Brain microvascular endothelial cell (primary cell): ENCODE results near the gene LCE6A.

ENCODE experiments used
- DNase-seq: peaks from one replicate; pipeline ENCODE4 v3.0.0-alpha.2; 2020
- H3K27ac ChIP-seq: fragments of 250-450 bp; sonication (Bioruptor Pico); 2 replicates; pipeline ENCODE4 v1.5.1; 2020; ENCODE audit warnings: mild to moderate bottlenecking, moderate library complexity
- H3K27me3 ChIP-seq: fragments of 250-450 bp; sonication (Bioruptor Pico); replicated peaks from 2 replicates; pipeline ENCODE4 v1.5.1; 2020; ENCODE audit warnings: mild to moderate bottlenecking
- H3K36me3 ChIP-seq: fragments of 250-450 bp; sonication (Bioruptor Pico); replicated peaks from 2 replicates; pipeline ENCODE4 v1.5.1; 2020; ENCODE audit warnings: mild to moderate bottlenecking
- H3K4me3 ChIP-seq: 2 replicates; pipeline ENCODE4 v1.5.1; 2011; ENCODE audit warnings: low read depth, mild to moderate bottlenecking, control low read depth, low read length, moderate library complexity
- in situ Hi-C: cut with HindIII; loops from 2 replicates; pipeline ENCODE4 v1.10.0; 2017; ENCODE audit warnings: low sequenced_read_pairs, low pct_ligation_motif_present
- TF ChIP-seq, protein P1 (sequence below): IDR thresholded peaks from 2 replicates; pipeline ENCODE4 v1.5.1; 2011; ENCODE audit warnings: low read depth, mild to moderate bottlenecking, moderate library complexity, low read length, control low read depth, inconsistent platforms; ENCODE audit errors: missing control alignments

The LCE6A gene

GRCh38 chr1:152884966-152885624 lies 42.4 kb downstream of the LCE6A start:
- Histone ChIP-seq H3K27me3 (no peaks in the 10 kb centered on the region), H3K36me3 (no peaks in the 10 kb centered on the region), H3K27ac (no peak overlapping the region), H3K4me3 (no peak overlapping the region)
- peak; percentile 2 for DNase-seq
- in situ Hi-C loops: no loop called here
- TF ChIP-seq, protein P1, sequence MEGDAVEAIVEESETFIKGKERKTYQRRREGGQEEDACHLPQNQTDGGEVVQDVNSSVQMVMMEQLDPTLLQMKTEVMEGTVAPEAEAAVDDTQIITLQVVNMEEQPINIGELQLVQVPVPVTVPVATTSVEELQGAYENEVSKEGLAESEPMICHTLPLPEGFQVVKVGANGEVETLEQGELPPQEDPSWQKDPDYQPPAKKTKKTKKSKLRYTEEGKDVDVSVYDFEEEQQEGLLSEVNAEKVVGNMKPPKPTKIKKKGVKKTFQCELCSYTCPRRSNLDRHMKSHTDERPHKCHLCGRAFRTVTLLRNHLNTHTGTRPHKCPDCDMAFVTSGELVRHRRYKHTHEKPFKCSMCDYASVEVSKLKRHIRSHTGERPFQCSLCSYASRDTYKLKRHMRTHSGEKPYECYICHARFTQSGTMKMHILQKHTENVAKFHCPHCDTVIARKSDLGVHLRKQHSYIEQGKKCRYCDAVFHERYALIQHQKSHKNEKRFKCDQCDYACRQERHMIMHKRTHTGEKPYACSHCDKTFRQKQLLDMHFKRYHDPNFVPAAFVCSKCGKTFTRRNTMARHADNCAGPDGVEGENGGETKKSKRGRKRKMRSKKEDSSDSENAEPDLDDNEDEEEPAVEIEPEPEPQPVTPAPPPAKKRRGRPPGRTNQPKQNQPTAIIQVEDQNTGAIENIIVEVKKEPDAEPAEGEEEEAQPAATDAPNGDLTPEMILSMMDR: no peak

GRCh38 chr1:152886085-152886484 lies 43.4 kb downstream of the LCE6A start:
- H3K4me3 ChIP-seq: no peak overlapping the region
- H3K27me3 ChIP-seq: no peaks in the 10 kb centered on the region
- in situ Hi-C loops: no loop called here
- H3K27ac ChIP-seq: no peak overlapping the region
- no peak for DNase-seq
- H3K36me3 ChIP-seq: no peaks in the 10 kb centered on the region
- TF ChIP-seq, protein P1: no peak

GRCh38 chr1:152886758-152887409 lies 44.2 kb downstream of the LCE6A start:
- Histone ChIP-seq H3K36me3 (no peaks in the 10 kb centered on the region), H3K27me3 (no peaks in the 10 kb centered on the region), H3K27ac (no peak overlapping the region), H3K4me3 (no peak overlapping the region)
- TF ChIP-seq, protein P1: no peak
- in situ Hi-C loops: no loop called here
- DNase-seq: no peak

DNA sequence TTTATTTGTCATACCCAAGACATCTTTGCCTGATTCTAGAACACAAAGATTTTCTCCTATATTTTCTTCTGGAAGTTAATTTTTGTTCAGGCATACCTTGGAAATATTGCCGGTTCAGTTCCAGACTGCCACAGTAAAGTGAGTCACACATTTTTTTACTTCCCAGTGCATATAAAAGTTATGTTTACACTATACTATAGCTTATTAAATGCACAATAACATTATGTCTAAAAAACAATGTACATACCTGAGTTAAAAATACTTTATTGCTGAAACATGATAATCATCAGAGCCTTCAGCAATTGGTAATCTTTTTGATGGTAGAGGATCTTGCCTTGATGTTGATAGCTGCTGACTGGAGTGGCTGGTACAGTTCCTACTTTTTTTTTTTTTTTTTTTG lies 45.5 kb downstream of the LCE6A start:
- no peak overlapping the region for H3K4me3 ChIP-seq
- H3K27me3 ChIP-seq: no peaks in the 10 kb centered on the region
- no peak for DNase-seq
- TF ChIP-seq, protein P1: no peak
- no peaks in the 10 kb centered on the region for H3K36me3 ChIP-seq
- no peak overlapping the region for H3K27ac ChIP-seq
- in situ Hi-C loops: no loop called here
